Measurements from ENCODE around the gene PATL1.
"Not testable (repeated sequence)": the region's sequence is repeated elsewhere in the genome, so short reads cannot be mapped to it uniquely, and the experiment has no call there.

PATL1 gene

DNA sequence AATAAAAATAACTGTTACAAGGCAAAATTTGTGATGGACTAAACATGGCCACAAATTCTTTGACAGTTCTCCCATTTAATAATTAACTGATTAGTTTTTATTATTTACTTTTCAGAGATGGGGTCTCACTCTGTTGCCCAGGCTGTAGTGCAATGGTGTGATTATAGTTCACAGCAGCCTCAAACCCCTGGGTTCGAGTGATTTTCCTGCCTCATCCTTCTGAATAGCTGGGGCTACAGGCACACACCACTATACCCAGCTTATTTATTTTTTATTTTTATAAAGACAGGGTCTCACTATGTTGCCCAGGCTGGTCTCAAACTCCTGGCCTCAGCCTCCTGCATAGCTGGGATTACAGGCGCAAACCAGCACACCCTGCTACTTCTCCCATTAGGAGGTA is 4.5 kb upstream of the PATL1 start:
- no peak for DNase-seq (ENCODE audit: low read depth in 2 of 2)

DNA sequence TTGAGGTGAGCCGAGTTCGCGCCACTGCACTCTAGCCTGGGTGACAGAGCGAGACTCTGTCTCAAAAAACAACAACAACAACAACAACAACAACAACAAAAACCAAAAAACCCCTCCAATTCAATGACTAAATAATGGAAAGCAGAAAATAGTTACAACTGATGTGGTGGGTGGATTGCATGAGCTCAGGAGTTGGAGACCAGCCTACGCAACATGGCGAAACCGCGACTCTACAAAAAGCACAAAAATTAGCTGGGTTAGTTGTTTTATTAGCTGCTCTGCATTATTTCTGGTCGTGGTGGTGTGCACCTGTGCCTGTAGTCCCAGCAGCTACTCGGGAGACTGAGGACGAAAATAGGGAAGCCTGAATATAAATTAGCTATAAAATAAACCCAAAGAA is 2.6 kb upstream of the PATL1 start:
- DNase-seq (ENCODE audit: low read depth in 2 of 2) = no peak

DNA sequence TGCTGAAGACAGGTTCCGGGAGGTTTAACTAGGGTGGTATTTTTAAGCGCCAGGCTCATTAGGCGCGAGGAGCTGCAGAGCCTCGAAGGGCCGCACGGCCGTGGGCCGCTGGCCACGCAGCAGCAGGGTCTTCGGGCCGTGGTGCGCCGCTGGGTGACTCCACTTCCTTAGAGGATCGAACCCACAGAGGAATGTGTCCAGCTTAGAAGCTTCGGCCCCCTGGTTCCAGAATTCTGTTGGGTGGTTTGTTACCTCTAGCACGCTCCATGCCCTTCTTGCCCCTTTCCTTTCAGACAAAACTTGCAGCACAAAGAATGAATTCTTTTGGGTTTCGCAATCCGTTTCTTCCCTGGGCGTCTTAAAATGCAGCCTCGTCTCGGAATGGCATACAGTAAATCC is 773 bp upstream of the PATL1 start:
- DNase-seq (ENCODE audit: low read depth in 2 of 2) = no peak

DNA sequence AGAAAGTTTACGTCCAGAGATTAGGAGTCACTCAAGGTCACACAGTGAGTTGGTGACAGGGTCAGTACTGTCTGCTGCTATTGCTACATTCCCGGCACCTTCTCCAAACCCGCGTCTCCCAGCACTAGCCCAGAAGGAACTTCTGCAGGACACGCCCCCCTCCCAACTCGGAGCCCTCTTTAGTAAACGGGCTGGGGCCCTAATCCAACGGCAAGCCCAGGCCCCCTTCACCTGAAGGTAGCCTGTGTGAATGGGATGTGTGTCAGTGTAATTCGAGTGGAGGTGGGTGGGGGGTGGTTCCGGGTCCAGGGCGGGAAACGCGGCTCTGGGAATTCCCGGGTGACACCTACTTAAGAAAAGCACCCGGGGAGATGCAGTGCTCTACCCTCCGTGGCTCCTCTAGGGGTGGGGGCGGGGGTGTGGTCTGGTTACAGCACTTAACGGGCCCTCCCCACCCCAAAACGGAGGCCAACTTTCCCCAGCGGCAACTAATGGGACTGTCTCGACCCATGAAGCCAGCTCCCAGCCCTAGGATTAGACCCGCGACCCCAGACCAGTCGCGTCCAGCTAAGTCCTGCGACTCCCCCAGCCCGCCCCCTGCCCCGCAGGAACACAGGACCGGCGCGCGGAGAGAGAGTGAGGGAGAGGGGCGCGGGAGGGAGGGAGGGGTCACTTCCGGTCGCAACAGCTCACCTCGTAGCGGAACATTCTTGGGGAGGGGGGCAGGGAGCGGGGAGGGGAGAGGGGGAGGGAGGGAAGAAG is 468 bp downstream of the PATL1 start:
- DNase-seq (ENCODE audit: low read depth in 2 of 2) = peak; percentile 52 to 57

DNA sequence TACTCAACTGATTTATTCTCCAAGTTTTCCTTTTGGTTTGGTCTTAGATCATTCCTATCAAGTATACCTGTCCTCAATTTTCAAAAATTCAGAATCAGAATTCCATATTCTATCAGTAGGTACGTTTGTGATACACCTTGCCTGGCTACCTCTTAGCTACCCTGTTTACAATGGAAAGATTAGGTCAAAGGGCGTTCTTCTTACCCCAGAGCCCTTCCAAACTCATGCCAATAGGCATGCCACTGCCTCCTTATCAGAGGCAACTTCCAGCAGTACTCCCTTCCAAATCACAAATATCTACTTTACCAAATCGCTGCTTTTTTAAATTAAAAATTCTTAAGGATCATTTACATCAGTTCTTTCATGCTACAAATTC is 1.0 kb downstream of the PATL1 start:
- DNase-seq (ENCODE audit: low read depth in 2 of 2) = no peak

DNA sequence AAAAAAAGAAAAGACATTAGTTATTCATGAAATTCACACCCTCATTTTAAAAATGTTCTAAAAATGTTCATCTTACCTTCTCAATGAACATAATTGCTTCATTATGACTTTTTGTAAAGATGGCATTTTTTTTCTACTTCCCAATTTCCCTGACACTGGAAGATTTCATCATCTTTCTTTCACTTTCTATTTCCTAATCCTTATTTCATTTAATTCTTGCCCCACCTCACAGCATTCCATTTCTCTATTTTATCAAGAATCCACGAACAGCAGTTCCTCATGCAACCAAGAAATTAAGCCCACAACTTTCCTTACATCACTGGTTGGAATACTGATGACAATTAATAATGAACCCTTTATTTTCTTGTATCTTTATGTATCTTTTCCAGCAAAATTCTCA is 1.9 kb downstream of the PATL1 start:
- DNase-seq (ENCODE audit: low read depth in 2 of 2) = no peak

DNA sequence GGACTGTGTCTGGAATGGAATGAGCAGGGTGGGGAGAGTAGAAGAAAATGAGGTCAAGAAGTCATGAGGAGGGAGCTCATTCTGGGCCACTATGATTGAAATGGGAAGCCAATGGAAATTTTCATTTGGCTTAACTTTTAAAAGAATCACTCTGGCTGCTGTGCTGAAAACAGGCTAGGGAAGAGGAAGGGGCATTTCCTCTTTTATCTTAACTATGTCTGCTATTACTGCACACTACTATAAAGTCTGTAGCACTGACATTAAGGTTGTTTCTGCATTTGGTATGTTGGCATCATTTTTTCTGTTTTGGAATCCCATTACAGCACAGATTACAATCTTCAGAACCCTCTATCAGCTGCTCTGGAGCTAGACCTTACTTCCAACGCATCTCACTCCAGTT is 8.2 kb downstream of the PATL1 start:
- DNase-seq (ENCODE audit: low read depth in 2 of 2) = no peak

DNA sequence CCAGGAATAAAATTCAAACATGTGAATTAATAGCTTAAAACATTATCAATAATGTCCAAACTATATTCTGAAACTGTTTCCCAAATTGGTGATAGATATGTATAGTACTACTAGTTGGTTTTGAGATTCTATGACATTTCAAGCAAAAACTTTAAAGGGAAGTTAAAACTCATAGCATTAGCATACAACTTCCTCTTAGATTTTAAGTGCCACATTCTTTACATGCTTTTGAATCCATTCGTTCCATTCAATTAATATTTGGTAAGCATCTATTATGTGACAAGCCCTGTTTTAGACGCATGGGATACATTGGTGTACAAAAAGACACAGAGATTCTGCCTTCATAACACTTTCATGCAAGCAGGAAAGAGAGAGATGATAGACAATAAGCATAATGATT is 8.9 kb downstream of the PATL1 start:
- no peak for DNase-seq (ENCODE audit: low read depth in 2 of 2)

DNA sequence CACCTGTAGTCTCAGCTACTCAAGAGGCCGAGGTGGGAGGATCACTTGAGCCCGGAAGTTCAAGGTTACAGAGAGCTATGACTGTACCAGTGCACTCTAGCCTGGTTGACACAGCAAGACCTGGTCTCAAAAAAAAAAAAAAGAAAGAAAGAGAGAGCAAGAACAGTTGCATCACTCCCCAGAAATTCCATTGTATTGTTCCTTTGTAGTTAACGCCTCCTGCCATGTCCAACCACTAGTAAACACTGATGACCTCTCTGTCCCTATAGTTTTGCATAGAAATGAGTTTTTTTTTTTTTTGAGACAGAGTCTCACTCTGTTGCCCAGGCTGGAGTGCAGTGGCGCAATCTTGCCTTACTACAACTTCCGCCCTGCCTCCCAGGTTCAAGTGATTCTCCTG is 10.8 kb downstream of the PATL1 start:
- no peak for DNase-seq (ENCODE audit: low read depth in 2 of 2)

DNA sequence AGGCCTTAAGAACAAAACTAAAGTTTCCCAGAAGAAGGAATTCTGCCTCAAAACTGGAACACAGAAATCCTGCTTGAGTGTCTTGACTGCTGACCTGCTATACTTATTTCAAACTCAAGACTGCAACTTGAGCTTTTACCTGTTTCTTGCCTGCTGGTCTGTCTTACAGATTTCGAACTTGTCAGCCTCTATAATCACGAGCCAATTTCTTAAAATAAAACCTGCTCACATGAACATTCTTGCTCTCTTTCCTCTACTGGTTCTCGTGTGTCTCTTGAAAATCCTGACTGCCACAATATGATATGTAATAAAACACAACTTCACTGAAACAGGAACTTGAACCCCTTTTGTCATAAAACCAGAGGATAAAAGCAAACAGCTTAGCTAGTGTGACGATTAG is 13.9 kb downstream of the PATL1 start:
- no peak for DNase-seq (ENCODE audit: low read depth in 2 of 2)

DNA sequence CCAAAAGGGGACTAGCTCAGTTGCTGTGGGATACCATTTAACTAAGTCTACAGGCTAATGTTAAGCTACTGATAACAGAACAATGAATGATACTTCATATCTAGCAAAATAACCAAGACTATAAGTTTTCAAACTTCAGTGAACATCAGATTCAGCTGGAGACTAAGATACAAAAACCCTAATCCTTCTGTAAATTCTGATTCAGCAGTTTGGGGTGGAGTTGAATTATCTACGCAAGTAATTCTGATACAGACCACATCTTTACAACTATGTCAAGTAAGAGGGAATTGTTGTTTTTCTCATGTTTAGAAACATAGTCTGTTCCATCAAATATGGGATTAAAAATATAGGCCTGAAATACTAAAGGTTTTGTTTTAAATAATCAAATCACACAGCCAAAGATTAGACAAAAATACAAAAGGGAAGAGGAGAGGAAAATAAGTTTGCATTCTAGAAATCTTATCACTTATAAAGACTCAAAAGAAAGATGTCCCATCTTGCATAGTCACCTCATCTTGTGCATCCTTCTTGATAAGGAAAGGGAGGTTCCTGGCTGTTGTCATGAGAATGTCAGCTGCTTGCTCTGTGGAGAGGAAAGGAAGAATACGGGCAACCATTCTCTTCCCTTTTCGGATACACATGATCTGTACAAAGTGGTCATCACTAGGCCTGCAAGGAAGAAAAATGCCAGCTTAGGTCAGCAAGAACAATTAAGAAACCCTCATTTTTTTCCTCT is 21.4 kb downstream of the PATL1 start:
- DNase-seq (ENCODE audit: low read depth in 2 of 2) = no peak

DNA sequence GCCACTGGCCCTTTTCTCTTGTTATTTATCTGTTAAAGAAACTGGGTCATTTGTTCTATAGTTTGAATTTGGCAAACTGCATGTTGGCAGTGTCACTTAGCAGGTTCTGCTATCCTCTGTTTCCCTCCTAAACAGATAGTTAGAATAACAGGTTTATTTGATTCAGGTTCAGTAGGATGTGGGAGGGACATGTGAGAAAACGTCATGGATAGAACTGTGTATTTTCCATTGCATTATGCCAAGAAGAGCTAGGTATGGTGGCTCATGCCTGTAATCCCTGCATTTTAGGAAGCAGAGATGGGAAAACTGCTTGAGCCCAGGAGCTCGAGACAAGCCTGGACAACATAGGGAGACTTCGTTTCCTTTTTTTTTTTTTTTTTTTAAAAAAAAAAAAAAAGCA is 24.3 kb downstream of the PATL1 start:
- no peak for DNase-seq (ENCODE audit: low read depth in 2 of 2)

DNA sequence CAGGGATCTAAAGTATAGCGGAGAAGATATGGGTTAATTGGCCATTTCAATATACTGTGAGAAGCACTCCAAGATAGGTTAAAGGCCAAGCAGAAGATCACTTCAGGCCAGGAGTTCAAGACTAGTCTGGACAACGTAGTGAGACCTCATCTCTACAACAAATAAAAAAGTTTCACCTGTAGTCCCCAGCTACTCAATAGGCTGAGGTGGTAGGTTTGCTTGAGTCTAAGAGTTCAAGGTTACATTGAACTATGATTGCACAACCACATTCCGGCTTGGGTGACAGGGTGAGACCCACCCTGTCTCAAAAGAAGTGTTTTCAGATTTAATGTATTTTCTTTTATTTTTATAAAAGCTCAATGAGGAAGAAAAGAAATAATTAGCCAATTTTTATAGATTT is 25.4 kb downstream of the PATL1 start:
- no peak for DNase-seq (ENCODE audit: low read depth in 2 of 2)

DNA sequence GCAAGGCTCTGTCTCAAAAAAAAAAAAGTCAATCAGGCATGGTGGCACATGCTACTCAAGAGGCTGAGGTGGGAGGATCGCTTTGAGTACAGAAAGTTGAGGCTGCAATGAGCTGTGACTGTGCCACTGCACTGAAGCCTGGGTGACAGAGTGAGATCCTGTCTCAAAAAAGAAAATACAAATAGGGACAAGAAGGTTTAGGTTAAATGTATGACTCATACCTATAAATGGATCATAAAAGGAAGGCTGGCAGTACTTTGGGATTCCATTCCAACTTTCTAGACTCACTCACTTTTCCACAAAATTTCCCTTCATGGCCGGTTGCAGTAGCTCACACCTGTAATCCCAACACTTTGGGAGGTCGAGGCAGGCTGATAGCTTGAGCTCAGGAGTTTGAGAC is 27.7 kb downstream of the PATL1 start:
- no peak for DNase-seq (ENCODE audit: low read depth in 2 of 2)

DNA sequence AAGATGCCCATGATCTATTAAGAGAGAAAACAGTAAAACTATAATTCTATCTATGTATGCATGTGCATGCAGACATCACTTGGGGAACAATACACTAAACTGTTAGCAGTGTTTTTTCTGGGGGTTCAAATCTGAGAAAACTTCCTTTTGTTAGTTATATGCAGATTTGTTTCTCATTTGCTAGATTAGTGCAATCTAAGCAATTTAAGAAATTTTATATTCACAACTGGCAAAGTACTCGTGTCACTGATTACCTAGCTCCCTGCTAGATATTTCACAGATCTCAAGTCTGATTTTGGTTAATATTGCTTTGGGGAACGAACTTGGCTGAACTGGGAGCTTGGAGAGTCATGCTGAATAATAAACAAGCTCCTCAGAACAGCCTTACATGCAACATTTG is 38.3 kb downstream of the PATL1 start:
- DNase-seq (ENCODE audit: low read depth in 2 of 2) = no peak

DNA sequence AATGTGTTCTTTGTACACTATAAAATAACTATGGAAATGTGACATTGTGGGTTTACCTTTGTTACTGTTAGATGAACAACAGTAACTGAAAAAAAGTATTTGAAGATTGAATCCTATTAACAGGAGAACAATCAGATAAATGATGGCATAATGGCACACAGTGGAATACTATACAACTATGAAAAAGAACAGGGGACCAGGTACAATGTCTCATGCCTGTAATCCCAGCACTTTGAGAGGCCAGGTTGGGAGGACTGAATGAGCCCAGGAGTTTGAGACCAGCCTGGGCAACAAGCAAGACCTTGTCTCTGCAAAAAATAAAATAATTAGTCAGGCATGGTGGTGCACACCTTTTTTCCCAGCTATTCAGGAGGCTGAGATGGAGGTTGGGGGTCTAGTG is 38.8 kb downstream of the PATL1 start:
- no peak for DNase-seq (ENCODE audit: low read depth in 2 of 2)

DNA sequence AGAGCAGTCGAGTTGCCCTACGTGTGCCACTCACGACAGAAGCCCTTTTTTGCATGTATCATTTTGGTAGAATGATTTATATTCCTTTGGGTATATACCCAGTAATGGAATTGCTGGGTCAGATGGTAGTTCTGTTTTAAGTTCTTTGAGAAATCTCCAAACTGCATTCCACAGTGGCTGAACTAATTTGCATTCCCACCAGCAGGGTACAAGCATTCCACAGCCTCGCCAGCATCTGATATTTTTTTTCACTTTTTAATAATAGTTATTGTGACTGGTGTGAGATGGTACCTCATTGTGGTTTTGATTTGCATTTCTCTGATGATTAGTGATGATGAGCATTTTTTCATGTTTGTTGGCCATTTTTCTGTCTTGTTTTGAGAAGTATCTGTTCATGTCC is 41.9 kb downstream of the PATL1 start:
- not testable (repeated sequence) for DNase-seq (ENCODE audit: low read depth in 2 of 2)

DNA sequence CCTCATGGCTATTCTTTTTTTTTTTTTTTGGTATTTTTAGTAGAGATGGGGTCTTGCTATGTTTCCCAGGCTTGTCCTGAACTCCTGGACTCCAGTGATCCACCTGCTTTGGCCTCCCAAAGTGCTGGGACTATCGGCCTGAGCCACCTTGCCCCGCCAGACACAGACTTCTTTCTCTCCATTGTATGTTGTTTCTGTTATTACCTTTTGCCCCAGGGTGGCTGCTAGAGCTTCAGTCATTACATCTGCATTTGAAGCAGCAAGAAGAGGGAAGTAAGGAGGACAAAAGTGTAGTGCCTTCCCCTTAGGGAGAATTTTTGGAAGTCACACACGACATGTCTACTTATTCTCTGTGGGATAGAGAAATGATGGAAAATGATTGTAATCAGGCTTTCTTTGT is 43.1 kb downstream of the PATL1 start:
- DNase-seq (ENCODE audit: low read depth in 2 of 2) = no peak

DNA sequence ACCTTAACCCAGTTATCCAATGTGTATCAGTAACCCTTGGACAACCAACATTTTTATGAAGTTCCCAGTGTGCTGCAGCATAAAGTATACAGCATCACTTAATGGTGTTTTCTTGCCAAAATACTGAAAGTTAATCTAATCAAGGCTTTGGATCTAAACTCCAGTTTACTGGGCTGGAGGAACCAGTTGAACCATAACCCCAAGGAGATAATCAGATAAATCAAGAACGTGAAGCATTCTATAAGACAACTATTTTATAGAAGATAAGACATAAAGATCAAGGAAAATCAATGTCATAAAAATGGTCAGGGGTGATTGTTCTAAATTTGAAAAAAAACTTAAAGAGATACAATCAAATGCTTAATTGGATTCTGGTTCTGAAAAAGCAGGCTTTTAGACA is 51.0 kb downstream of the PATL1 start:
- no peak for DNase-seq (ENCODE audit: low read depth in 2 of 2)

DNA sequence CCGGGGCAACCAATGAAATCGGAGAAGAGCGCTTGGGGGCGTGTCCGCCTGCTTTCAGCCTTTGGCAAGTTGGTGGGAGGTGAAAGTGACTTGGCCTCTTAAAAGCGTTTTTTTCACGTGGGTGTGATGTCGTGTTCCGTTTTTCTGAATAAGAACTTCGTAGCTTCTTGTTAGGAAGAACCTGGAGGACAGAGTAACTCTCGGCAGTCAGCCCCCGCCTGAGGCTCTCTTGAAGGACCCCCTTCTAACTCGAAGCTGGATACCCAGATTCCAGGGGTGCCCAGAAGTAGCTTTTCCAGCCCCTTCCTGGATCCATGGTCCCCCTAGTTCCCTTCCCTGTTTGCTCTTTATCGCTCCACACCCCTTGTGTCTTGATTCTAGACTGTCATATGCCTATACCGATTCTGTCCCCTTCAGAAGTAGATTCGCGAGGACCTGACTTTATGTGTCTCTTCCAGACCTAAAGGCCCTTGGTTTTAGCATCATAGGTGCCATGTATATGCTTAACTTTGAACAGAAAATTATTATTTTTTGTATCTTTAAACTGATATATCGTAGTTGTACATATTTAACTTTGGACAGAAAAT is 52.3 kb downstream of the PATL1 start:
- no peak for DNase-seq (ENCODE audit: low read depth in 2 of 2)

DNA sequence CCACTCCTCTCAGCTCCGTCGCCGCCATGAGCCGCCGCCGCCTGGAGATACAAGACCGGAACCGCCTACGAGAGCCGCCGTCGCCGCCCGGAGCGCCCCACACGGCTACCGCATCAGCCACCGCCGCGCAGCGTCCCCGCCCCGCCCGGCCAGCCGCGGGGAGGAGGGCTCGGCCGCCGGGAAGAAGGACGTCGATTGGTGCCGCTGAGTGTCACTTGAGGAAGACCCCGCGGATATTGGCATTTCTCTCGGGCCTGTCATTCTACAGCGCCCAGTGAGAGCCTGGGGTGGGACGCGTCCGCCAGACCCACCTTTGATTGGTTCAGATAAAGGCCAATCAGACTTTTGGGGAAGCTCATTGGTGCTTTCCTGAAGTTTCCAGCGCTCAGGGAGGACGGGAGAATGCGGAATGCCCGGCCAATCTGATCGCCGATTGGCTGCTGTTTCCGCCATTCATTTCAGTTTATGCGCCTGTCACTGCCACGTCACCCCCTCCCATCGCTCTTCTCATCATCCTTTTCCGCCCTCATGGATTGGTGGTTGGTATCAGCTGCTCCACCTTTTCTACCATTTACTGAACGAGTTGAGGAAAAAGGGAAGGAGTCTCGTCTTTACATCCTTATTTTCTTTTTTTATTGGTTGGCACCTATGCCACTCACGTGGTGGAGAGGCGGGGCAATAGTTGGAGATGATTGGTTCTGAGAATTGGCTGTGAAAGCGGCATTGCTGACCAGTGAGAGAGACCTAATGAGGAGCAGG is 53.0 kb downstream of the PATL1 start, which contains the start of gene OSBP:
OSBP (minus strand) TSS at position 138 of the 759 bp plus-strand sequence; CDS start at position 28, 110 bp downstream.
- peak; percentile 92 to 96 for DNase-seq (ENCODE audit: low read depth in 2 of 2)

DNA sequence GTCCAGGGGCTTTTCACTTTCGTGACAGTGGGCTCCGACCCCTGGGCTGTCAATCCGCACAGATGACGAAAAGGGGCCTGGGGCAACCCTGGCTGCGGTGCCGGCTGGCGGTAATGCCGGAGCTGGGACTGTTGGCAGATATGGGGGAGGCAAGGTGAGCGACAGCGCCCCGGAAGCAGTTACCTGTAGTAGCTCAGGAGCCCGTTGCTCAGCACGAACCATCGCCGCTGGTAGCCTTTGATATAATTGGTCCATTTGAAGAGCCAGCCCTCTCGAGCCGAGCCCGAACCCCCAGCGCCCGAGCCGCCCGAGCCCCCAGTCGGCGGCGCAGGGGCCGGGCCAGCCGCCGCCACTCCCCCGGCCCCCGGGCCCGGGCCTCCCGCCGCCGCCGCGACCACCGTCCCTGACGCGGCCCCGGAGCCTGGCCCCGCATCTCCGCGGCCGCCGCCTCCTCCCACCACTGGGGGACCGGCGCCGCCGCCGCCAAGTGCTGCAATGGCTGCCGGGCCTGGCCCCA is 53.7 kb downstream of the PATL1 start:
- DNase-seq (ENCODE audit: low read depth in 2 of 2) = peak; percentile 25 to 35

Data from activated CD4-positive, alpha-beta T cell treated with anti-CD3 and anti-CD28 coated beads for 24 hours (primary cell).